Subcutaneous abdominal adipose tissue (tissue), 5 donors: ENCODE measurements around the gene RPA1.

ENCODE experiments used
- H3K27ac ChIP-seq: one replicate; pipeline ENCODE4 v1.7.0; 2013; ENCODE audit warnings: low read depth, mild to moderate bottlenecking, inconsistent platforms, low read length, moderate library complexity
- H3K27me3 ChIP-seq, 5 donors: one replicate each; pipeline ENCODE4 v1.7.0; 2013; ENCODE audit warnings: low read length in 5 of 5, inconsistent platforms in 1 of 5; ENCODE audit not compliant: control insufficient read depth in 5 of 5, insufficient read depth in 4 of 5
- H3K36me3 ChIP-seq, 5 donors: one replicate each; pipeline ENCODE4 v1.7.0; 2013; ENCODE audit warnings: low read length in 5 of 5; ENCODE audit not compliant: control insufficient read depth in 5 of 5, insufficient read depth in 5 of 5
- H3K4me1 ChIP-seq, 5 donors: one replicate each; pipeline ENCODE4 v1.7.0; 2013; ENCODE audit warnings: low read length in 5 of 5, mild to moderate bottlenecking in 3 of 5, moderate library complexity in 1 of 5; ENCODE audit not compliant: control insufficient read depth in 5 of 5, insufficient read depth in 5 of 5
- H3K4me3 ChIP-seq, 5 donors: one replicate each; pipeline ENCODE4 v1.7.0; 2013; ENCODE audit warnings: low read length in 5 of 5, low read depth in 1 of 5
- H3K9ac ChIP-seq, 5 donors: one replicate each; pipeline ENCODE4 v1.7.0; 2013; ENCODE audit warnings: low read length in 5 of 5, mild to moderate bottlenecking in 4 of 5, moderate library complexity in 3 of 5
- H3K9me3 ChIP-seq, 5 donors: one replicate each; pipeline ENCODE4 v1.7.0; 2013; ENCODE audit warnings: low read length in 5 of 5; ENCODE audit not compliant: control insufficient read depth in 5 of 5
- donor health status: healthy.
- donor health status: healthy.
- donor health status: healthy.
- donor health status: healthy.
- donor health status: healthy.

RPA1 gene

GRCh38 chr17:1810450-1811103, 19.2 kb upstream of the RPA1 start:
- Histone ChIP-seq H3K4me3 (no peak overlapping the region), H3K27ac (no peak overlapping the region), H3K36me3 (peaks cover 0 to 20% (median 12%) of the 10 kb centered on the region in 5 donors), H3K9ac (no peak overlapping the region), H3K27me3 (no peaks in the 10 kb centered on the region), H3K4me1 (no peaks in the 10 kb centered on the region), H3K9me3 (no peaks in the 10 kb centered on the region)

- Histone ChIP-seq H3K36me3 (peaks cover 0 to 20% (median 12%) of the 10 kb centered on the region in 5 donors), H3K9ac (no peak overlapping the region), H3K4me1 (no peaks in the 10 kb centered on the region), H3K27ac (no peak overlapping the region), H3K27me3 (no peaks in the 10 kb centered on the region), H3K4me3 (no peak overlapping the region), H3K9me3 (no peaks in the 10 kb centered on the region)
Observed at GRCh38 chr17:1813088-1813487, 16.7 kb upstream of the RPA1 start.

DNA sequence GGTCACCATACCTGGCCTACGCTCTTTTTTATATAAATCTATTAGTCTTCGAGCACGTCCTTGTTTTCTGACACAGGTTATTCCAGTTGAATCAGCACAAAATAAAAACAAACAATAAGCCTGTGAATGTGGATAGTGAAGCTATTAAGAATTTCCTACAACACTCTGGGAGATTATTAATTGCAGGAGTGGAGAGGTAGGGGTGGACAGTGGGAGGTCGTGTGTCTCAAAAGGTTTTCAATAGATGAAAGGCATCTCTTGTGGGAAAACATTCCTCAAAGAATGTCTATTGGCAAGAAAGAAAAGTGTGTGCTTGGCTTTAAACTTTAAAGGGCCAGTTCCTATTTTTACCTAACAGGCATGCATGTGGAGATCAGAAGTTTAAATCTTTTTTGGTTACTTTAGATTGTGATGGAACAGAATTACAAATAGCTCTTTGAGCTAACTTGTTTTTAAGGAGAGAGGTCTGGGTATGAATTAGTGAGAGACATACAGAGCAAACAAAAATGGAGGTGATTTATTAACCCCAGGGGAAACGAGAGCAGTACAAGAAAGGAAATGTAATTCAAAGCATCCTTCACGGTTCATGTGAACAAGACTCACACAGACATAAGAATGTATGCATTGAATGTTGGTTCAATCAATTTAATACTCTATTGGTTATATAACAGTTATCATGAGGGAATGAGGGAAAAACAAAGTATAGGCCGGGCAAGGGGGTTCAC, 9.1 kb upstream of the RPA1 start:
- H3K4me3 ChIP-seq, result no peak overlapping the region
- no peak overlapping the region for H3K9ac ChIP-seq
- H3K36me3 ChIP-seq, result peaks cover 0 to 9% (median 2%) of the 10 kb centered on the region in 5 donors
- no peaks in the 10 kb centered on the region for H3K27me3 ChIP-seq
- H3K9me3 ChIP-seq, result no peaks in the 10 kb centered on the region
- H3K4me1 ChIP-seq, result peaks cover 0 to 10% (median 2%) of the 10 kb centered on the region in 5 donors
- H3K27ac ChIP-seq, result no peak overlapping the region

GRCh38 chr17:1829216-1829591, 601 bp upstream of the RPA1 start:
- Histone ChIP-seq H3K9me3 (no peaks in the 10 kb centered on the region), H3K36me3 (peaks cover 0 to 31% (median 5%) of the 10 kb centered on the region in 5 donors), H3K27ac (peak overlapping the region; percentile 42), H3K27me3 (no peaks in the 10 kb centered on the region), H3K4me3 (peak overlapping the region; percentile 83 to 92 (median 90)), H3K4me1 (peaks cover 4 to 19% (median 15%) of the 10 kb centered on the region in 5 donors), H3K9ac (peak overlapping the region; percentile 30 to 75 (median 73))

GRCh38 chr17:1830288-1830687, 483 bp downstream of the RPA1 start:
- H3K36me3 ChIP-seq, result peaks cover 0 to 25% (median 6%) of the 10 kb centered on the region in 5 donors
- H3K4me1 ChIP-seq, result peaks cover 4 to 23% (median 15%) of the 10 kb centered on the region in 5 donors
- H3K27ac ChIP-seq, result peak overlapping the region; percentile 42
- no peaks in the 10 kb centered on the region for H3K27me3 ChIP-seq
- H3K4me3 ChIP-seq, result peak overlapping the region; percentile 81 to 90 (median 89)
- peak overlapping the region; percentile 2 to 83 (median 74) for H3K9ac ChIP-seq
- no peaks in the 10 kb centered on the region for H3K9me3 ChIP-seq

GRCh38 chr17:1834380-1835149, 4.8 kb downstream of the RPA1 start:
- Histone ChIP-seq H3K27ac (no peak overlapping the region), H3K27me3 (no peaks in the 10 kb centered on the region), H3K4me3 (no peak overlapping the region), H3K36me3 (peaks cover 0 to 5% (median 0%) of the 10 kb centered on the region in 5 donors), H3K9me3 (no peaks in the 10 kb centered on the region), H3K9ac (no peak overlapping the region), H3K4me1 (peaks cover 0 to 17% (median 7%) of the 10 kb centered on the region in 5 donors)

GRCh38 chr17:1839516-1839915, 9.7 kb downstream of the RPA1 start:
- no peaks in the 10 kb centered on the region for H3K27me3 ChIP-seq
- H3K36me3 ChIP-seq, result peaks cover 14 to 19% (median 18%) of the 10 kb centered on the region in 5 donors
- H3K9me3 ChIP-seq, result no peaks in the 10 kb centered on the region
- H3K9ac ChIP-seq, result no peak overlapping the region
- no peak overlapping the region for H3K4me3 ChIP-seq
- H3K27ac ChIP-seq, result no peak overlapping the region
- peaks cover 0 to 2% (median 0%) of the 10 kb centered on the region in 5 donors for H3K4me1 ChIP-seq

DNA sequence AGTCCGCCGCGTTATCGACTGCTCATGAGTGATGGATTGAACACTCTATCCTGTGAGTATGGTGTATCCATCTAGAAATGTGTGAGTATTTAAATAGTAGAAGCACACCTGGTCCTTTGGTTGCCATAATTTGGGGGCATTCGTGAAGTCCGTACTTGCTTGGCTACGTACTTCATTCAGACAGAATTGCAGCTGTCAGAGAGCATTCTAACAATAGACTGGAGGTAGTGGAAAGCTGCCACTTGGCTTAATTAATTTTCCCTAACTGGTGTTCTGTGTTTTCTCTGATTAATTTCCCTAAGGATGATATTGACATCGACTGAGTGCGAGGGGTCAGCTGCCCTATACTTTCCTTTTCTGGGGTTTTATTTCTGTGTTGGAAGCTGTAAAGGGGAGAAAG, 14.1 kb downstream of the RPA1 start:
- no peaks in the 10 kb centered on the region for H3K27me3 ChIP-seq
- H3K4me3 ChIP-seq, result no peak overlapping the region
- H3K9me3 ChIP-seq, result no peaks in the 10 kb centered on the region
- H3K4me1 ChIP-seq, result peaks cover 0 to 8% (median 4%) of the 10 kb centered on the region in 5 donors
- H3K9ac ChIP-seq, result no peak overlapping the region
- no peak overlapping the region for H3K27ac ChIP-seq
- peaks cover 16 to 52% (median 33%) of the 10 kb centered on the region in 5 donors for H3K36me3 ChIP-seq

DNA sequence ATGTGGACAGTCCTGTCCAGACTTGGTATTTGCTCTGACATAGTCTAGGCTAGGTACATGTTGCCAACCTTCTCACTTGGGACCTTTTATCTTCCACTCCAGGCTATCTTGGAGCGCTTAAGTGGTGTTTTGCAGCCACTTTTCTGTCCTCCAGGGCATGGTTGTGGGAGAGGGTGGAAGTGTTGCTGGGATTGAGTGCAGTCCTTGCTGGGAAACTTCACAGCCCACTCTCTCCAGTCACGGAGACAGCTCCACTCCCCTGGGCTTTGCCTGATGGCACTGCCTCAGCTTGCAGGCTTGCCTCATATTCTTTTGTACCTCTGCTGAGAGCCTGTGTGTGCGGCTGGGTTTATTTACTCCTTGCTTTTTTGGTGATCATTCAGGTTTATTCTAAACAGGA, 17.4 kb downstream of the RPA1 start:
- Histone ChIP-seq H3K9me3 (no peaks in the 10 kb centered on the region), H3K27ac (no peak overlapping the region), H3K4me3 (no peak overlapping the region), H3K36me3 (peaks cover 25 to 59% (median 35%) of the 10 kb centered on the region in 5 donors), H3K27me3 (no peaks in the 10 kb centered on the region), H3K4me1 (peaks cover 0 to 8% (median 4%) of the 10 kb centered on the region in 5 donors), H3K9ac (no peak overlapping the region)
